Activated naive CD4-positive, alpha-beta T cell treated with anti-CD3 and anti-CD28 coated beads, Interleukin-2, amount 50 U/mL, for 72 hours (primary cell): Measurements from ENCODE around the gene TAS2R38. TPM values are rescaled to one million over a fixed set of nuclear protein-coding genes. Genes with fewer than 3 reads are reported as not detected.

ENCODE experiments used
- ATAC-seq, 2 donors: fragments of 150-1000 bp; cut with Tn5 transposase; 2 replicates each; pipeline ENCODE4 v1.10.0; 2021; ENCODE audit warnings: mild to moderate bottlenecking in 2 of 2, moderate library complexity in 2 of 2
- DNase-seq, 2 donors: peaks; one replicate each; pipeline ENCODE4 v3.0.0; 2021 to 2022; ENCODE audit warnings: low spot score in 2 of 2
- H3K27ac Mint-ChIP-seq, 2 donors: one replicate each; pipeline ENCODE4 v1.8.0; 2022; ENCODE audit warnings: mild to moderate bottlenecking in 2 of 2, mixed read lengths in 2 of 2
- H3K36me3 Mint-ChIP-seq, 2 donors: one replicate each; pipeline ENCODE4 v1.8.0; 2022; ENCODE audit warnings: mixed read lengths in 2 of 2
- H3K9me3 Mint-ChIP-seq, 2 donors: one replicate each; pipeline ENCODE4 v1.8.0; 2022; ENCODE audit warnings: mixed read lengths in 2 of 2
- total RNA-seq, 2 donors: library from RNA; stranded (reverse); gene quantifications; one replicate each; pipeline ENCODE4 v1.2.3, GENCODE V29; 2022

The TAS2R38 gene
- total RNA-seq, 2 donors from 2014 or later: not detected

GRCh38 chr7:141944811-141945210, 28.8 kb downstream of the TAS2R38 start:
- H3K27ac Mint-ChIP-seq: no peak overlapping the region
- no peak for DNase-seq
- ATAC-seq: no peak

GRCh38 chr7:141943846-141944245, 29.7 kb downstream of the TAS2R38 start:
- Mint-ChIP-seq H3K27ac (no peak overlapping the region), H3K9me3 (peaks cover 23 to 24% of the 10 kb centered on the region in 2 donors), H3K36me3 (peaks cover 15 to 18% of the 10 kb centered on the region in 2 donors)
- DNase-seq (no peak), ATAC-seq (no peak)

More at GRCh38 chr7:141944811-141945210, 28.8 kb downstream of the TAS2R38 start:
- Mint-ChIP-seq H3K9me3 (peaks cover 16 to 18% of the 10 kb centered on the region in 2 donors), H3K36me3 (peaks cover 15 to 18% of the 10 kb centered on the region in 2 donors)

GRCh38 chr7:141941075-141941474, 32.5 kb downstream of the TAS2R38 start:
- DNase-seq (no peak), ATAC-seq (no peak)
- Mint-ChIP-seq H3K36me3 (peaks cover 15 to 18% of the 10 kb centered on the region in 2 donors), H3K9me3 (peaks cover 23 to 29% of the 10 kb centered on the region in 2 donors), H3K27ac (no peak overlapping the region)

- H3K27ac Mint-ChIP-seq: no peak overlapping the region
- DNase-seq: no peak
- peaks cover 0 to 7% of the 10 kb centered on the region in 2 donors for H3K36me3 Mint-ChIP-seq
- ATAC-seq: no peak
- no peaks in the 10 kb centered on the region for H3K9me3 Mint-ChIP-seq
Observed at GRCh38 chr7:141930211-141930610, 43.4 kb downstream of the TAS2R38 start.

GRCh38 chr7:141928845-141929195, 44.8 kb downstream of the TAS2R38 start:
- Mint-ChIP-seq H3K27ac (no peak overlapping the region), H3K9me3 (no peaks in the 10 kb centered on the region), H3K36me3 (peaks cover 0 to 7% of the 10 kb centered on the region in 2 donors)
- no peak for ATAC-seq
- no peak for DNase-seq

- peaks cover 0 to 7% of the 10 kb centered on the region in 2 donors for H3K36me3 Mint-ChIP-seq
- ATAC-seq (no peak), DNase-seq (no peak)
- H3K27ac Mint-ChIP-seq: no peak overlapping the region
- no peaks in the 10 kb centered on the region for H3K9me3 Mint-ChIP-seq
Observed at GRCh38 chr7:141928146-141928844, 45.3 kb downstream of the TAS2R38 start.

Other genes with a start within 250 kb of the TAS2R38 start
- gene SSBP1, start 235.4 kb downstream of the TAS2R38 start, total RNA-seq: 100 to 1,000 TPM; 174 to 221 TPM
- 1 to 10 TPM; 1.8 to 2.1 TPM for gene TAS2R3, start 209.7 kb downstream of the TAS2R38 start, total RNA-seq
- gene TAS2R4, start 197.1 kb downstream of the TAS2R38 start, total RNA-seq: 1 to 10 TPM in 1 of 2 donors, under 1 TPM in 1; 0.96 to 1.0 TPM
- gene TAS2R5, start 183.6 kb downstream of the TAS2R38 start, total RNA-seq: 1 to 10 TPM; 1.7 to 2.7 TPM
- not detected for gene PRSS37, start 132.3 kb downstream of the TAS2R38 start, total RNA-seq
- gene OR9A4, start 57.4 kb downstream of the TAS2R38 start, total RNA-seq: not detected
- gene CLEC5A, start 26.8 kb downstream of the TAS2R38 start, total RNA-seq: not detected
- gene MGAM, start 22.1 kb upstream of the TAS2R38 start, total RNA-seq: under 1 TPM in 1 of 2 donors, not detected in 1; 0.02 TPM
- not detected for gene MGAM2, start 137.9 kb upstream of the TAS2R38 start, total RNA-seq